NT2/D1 (cell line): Measurements from ENCODE around the gene IQSEC1.

Experiments used
- YY1 ChIP-seq: IDR thresholded peaks from 2 replicates; pipeline ENCODE4 v1.6.1; 2011; ENCODE audit not compliant: insufficient read length, insufficient read depth
- ZNF274 ChIP-seq: IDR thresholded peaks from 2 replicates; pipeline ENCODE4 v1.6.1; 2011; ENCODE audit warnings: mild to moderate bottlenecking, low read depth, low read length

GRCh38 chr3:12896063-12896985 lies 176.9 kb downstream of the IQSEC1 start:
- no peak for TF ChIP-seq YY1
- TF ChIP-seq ZNF274, result no peak
